A673 (cell line): ENCODE results near the gene STMP1. TPM values are rescaled to one million over a fixed set of nuclear protein-coding genes. Genes with fewer than 3 reads are reported as not detected.

Source experiments
- BruUV-seq: library from RNA; stranded (reverse); fragments of 400-500 nt; replicated peaks from 2 replicates; lab custom pipeline; 2021; lab: Mats Ljungman, UMichigan
- CTCF ChIA-PET: fragments of 300-600 bp; sonication (Branson Sonifier 250); formaldehyde crosslinking; loops from one replicate; lab custom pipeline; 2022; ENCODE audit warnings: antibody characterized with exemption; lab: Charles Lee
- POLR2A ChIA-PET: fragments of 300-600 bp; sonication (Branson Sonifier 250); formaldehyde crosslinking; loops from one replicate; lab custom pipeline; 2022; ENCODE audit warnings: antibody characterized with exemption; ENCODE audit not compliant: low non-redundant PET; lab: Charles Lee
- DNase-seq: peaks from one replicate; pipeline ENCODE4 v3.0.0-alpha.2; 2015; ENCODE audit warnings: low spot score
- H3K27ac ChIP-seq: fragments of 200-600 bp; sonication (generic); 2 replicates; pipeline ENCODE4 v1.5.1; 2016; ENCODE audit warnings: mixed run types, low read depth, mild to moderate bottlenecking, mixed read lengths, antibody characterized with exemption, low read length; ENCODE audit not compliant: poor library complexity, severe bottlenecking
- H3K27me3 ChIP-seq: fragments of 200-600 bp; sonication (generic); replicated peaks from 2 replicates; pipeline ENCODE4 v1.6.1; 2017; ENCODE audit warnings: mixed run types, low read depth, mild to moderate bottlenecking, mixed read lengths, antibody characterized with exemption, low read length; ENCODE audit not compliant: insufficient read depth, poor library complexity
- H3K36me3 ChIP-seq: fragments of 200-600 bp; sonication (generic); 2 replicates; pipeline ENCODE4 v1.6.1; 2016; ENCODE audit warnings: mixed run types, mild to moderate bottlenecking, mixed read lengths, antibody characterized with exemption, low read length; ENCODE audit not compliant: insufficient read depth, poor library complexity, severe bottlenecking
- H3K4me1 ChIP-seq: fragments of 200-600 bp; sonication (generic); 2 replicates; pipeline ENCODE4 v1.6.1; 2017; ENCODE audit warnings: mixed run types, mild to moderate bottlenecking, mixed read lengths, antibody characterized with exemption, low read length; ENCODE audit not compliant: insufficient read depth, poor library complexity, severe bottlenecking
- H3K4me3 ChIP-seq: fragments of 200-600 bp; sonication (generic); 2 replicates; pipeline ENCODE4 v1.5.1; 2016; ENCODE audit warnings: low read depth, mixed run types, mild to moderate bottlenecking, mixed read lengths, low read length; ENCODE audit not compliant: poor library complexity, severe bottlenecking
- H3K9me3 ChIP-seq: fragments of 200-600 bp; sonication (generic); 2 replicates; pipeline ENCODE4 v1.6.1; 2016; ENCODE audit warnings: mixed run types, low read depth, mild to moderate bottlenecking, mixed read lengths, antibody characterized with exemption, low read length; ENCODE audit not compliant: poor library complexity, severe bottlenecking
- CTCF ChIP-seq: fragments of 300-800, 200-600 bp; sonication (generic); conservative IDR thresholded peaks from 2 replicates; pipeline ENCODE4 v1.5.1; 2017; ENCODE audit warnings: low read depth, mild to moderate bottlenecking, antibody characterized with exemption, low read length, moderate library complexity, mixed read lengths
- EZH2 ChIP-seq: fragments of 200-600 bp; sonication (generic); IDR thresholded peaks from 2 replicates; pipeline ENCODE4 v1.6.1; 2017; ENCODE audit warnings: borderline replicate concordance, low read depth, mild to moderate bottlenecking, mixed read lengths, antibody characterized with exemption, low read length; ENCODE audit not compliant: poor library complexity, severe bottlenecking
- intact Hi-C: fragments of 100-400 bp; cut with micrococcal nuclease; formaldehyde crosslinking; loops from one replicate; pipeline ENCODE4 v1.10.0; 2022; ENCODE audit not compliant: unreplicated experiment
- total RNA-seq: library from RNA; stranded (reverse); gene quantifications from 2 replicates; pipeline ENCODE4 v1.2.3, GENCODE V29; 2021

Gene STMP1
- total RNA-seq, 1 experiment from 2014 or later = 33.4 TPM

GRCh38 chr7:135618510-135618909, 43.8 kb upstream of the STMP1 start:
- Histone ChIP-seq H3K9me3 (no peaks in the 10 kb centered on the region), H3K4me3 (no peak overlapping the region), H3K27ac (no peak overlapping the region), H3K4me1 (no peaks in the 10 kb centered on the region), H3K27me3 (no peaks in the 10 kb centered on the region), H3K36me3 (peaks cover 84% of the 10 kb centered on the region)
- no TSS peak for BruUV-seq
- ChIA-PET CTCF (no interaction called here), POLR2A (no interaction called here)
- TF ChIP-seq EZH2 (no peak), CTCF (no peak)
- intact Hi-C loops = loop anchor here (5.0 kb wide), 1 partner anchor 41 kb away; no protein-coding TSS in a partner anchor
- no peak for DNase-seq

- POLR2A ChIA-PET = no interaction called here
- no peaks in the 10 kb centered on the region for H3K4me1 ChIP-seq
- H3K4me3 ChIP-seq = no peak overlapping the region
- no peak for DNase-seq
- TF ChIP-seq EZH2 = no peak
- no peak for TF ChIP-seq CTCF
- CTCF ChIA-PET = no interaction called here
- H3K9me3 ChIP-seq = no peaks in the 10 kb centered on the region
- H3K27ac ChIP-seq = no peak overlapping the region
- intact Hi-C loops = no loop called here
- no TSS peak for BruUV-seq
- peaks cover 82% of the 10 kb centered on the region for H3K36me3 ChIP-seq
- H3K27me3 ChIP-seq = no peaks in the 10 kb centered on the region
These were observed 41.9 kb upstream of the STMP1 start for GRCh38 chr7:135620447-135620846.

- Histone ChIP-seq H3K4me1 (no peaks in the 10 kb centered on the region), H3K9me3 (no peaks in the 10 kb centered on the region), H3K36me3 (peaks cover 82% of the 10 kb centered on the region), H3K27ac (no peak overlapping the region), H3K4me3 (no peak overlapping the region), H3K27me3 (no peaks in the 10 kb centered on the region)
- no TSS peak for BruUV-seq
- ChIA-PET POLR2A (no interaction called here), CTCF (no interaction called here)
- TF ChIP-seq CTCF = peak; percentile 96
- TF ChIP-seq EZH2 = no peak
- peak; percentile 87 for DNase-seq
- intact Hi-C loops = no loop called here
These were observed 41.1 kb upstream of the STMP1 start for GRCh38 chr7:135620980-135621850.
